GM21825 (cell line): ENCODE results near the gene ARAP1.

Experiments
- ATAC-seq: cut with Tn5 transposase; IDR thresholded peaks from one replicate; pipeline ENCODE4 v1.9.1; 2021; ENCODE audit warnings: mild to moderate bottlenecking, moderate library complexity; ENCODE audit not compliant: unreplicated experiment

Gene ARAP1

GRCh38 chr11:72764503-72764902 is 12.3 kb upstream of the ARAP1 start:
- ATAC-seq: no peak

GRCh38 chr11:72763823-72764222 is 11.6 kb upstream of the ARAP1 start:
- no peak for ATAC-seq

- ATAC-seq: peak; percentile 69
Measured at GRCh38 chr11:72762641-72763304, 10.6 kb upstream of the ARAP1 start.

GRCh38 chr11:72760539-72761405 is 8.6 kb upstream of the ARAP1 start:
- ATAC-seq: no peak

GRCh38 chr11:72759468-72759985 is 7.3 kb upstream of the ARAP1 start:
- ATAC-seq: no peak

GRCh38 chr11:72758690-72759389 is 6.6 kb upstream of the ARAP1 start:
- no peak for ATAC-seq

GRCh38 chr11:72758304-72758689 is 6.1 kb upstream of the ARAP1 start:
- no peak for ATAC-seq

GRCh38 chr11:72755713-72756285 is 3.6 kb upstream of the ARAP1 start:
- ATAC-seq: no peak

- ATAC-seq: no peak
Measured at GRCh38 chr11:72754544-72755155, 2.4 kb upstream of the ARAP1 start.

- no peak for ATAC-seq
Measured at GRCh38 chr11:72754149-72754543, 1.9 kb upstream of the ARAP1 start.

- ATAC-seq: no peak
Measured at GRCh38 chr11:72753341-72754148, 1.3 kb upstream of the ARAP1 start.

- no peak for ATAC-seq
Measured at GRCh38 chr11:72751116-72752087, 806 bp downstream of the ARAP1 start.

GRCh38 chr11:72750556-72751115 is 1.6 kb downstream of the ARAP1 start:
- no peak for ATAC-seq

- no peak for ATAC-seq
Measured at GRCh38 chr11:72750086-72750485, 2.1 kb downstream of the ARAP1 start.

GRCh38 chr11:72747289-72747855 is 4.8 kb downstream of the ARAP1 start:
- ATAC-seq: no peak

GRCh38 chr11:72746821-72747220 is 5.4 kb downstream of the ARAP1 start:
- ATAC-seq: no peak

GRCh38 chr11:72745925-72746550 is 6.2 kb downstream of the ARAP1 start:
- no peak for ATAC-seq

GRCh38 chr11:72745511-72745910 is 6.7 kb downstream of the ARAP1 start:
- ATAC-seq: no peak
